CMK (cell line): ENCODE results near the gene SMOC2.
"Not testable (repeated sequence)": the region's sequence is repeated elsewhere in the genome, so short reads cannot be mapped to it uniquely, and the experiment has no call there.

Experiments used
- DNase-seq: peaks from one replicate; pipeline ENCODE4 v3.0.0-alpha.2; 2010; ENCODE audit warnings: low read depth

Gene SMOC2

GRCh38 chr6:168663041-168663440 is 222.1 kb downstream of the SMOC2 start:
- DNase-seq = no peak

- no peak for DNase-seq
Measured at GRCh38 chr6:168664956-168665355, 224.0 kb downstream of the SMOC2 start.

GRCh38 chr6:168666170-168666569 is 225.2 kb downstream of the SMOC2 start:
- no peak for DNase-seq

DNA sequence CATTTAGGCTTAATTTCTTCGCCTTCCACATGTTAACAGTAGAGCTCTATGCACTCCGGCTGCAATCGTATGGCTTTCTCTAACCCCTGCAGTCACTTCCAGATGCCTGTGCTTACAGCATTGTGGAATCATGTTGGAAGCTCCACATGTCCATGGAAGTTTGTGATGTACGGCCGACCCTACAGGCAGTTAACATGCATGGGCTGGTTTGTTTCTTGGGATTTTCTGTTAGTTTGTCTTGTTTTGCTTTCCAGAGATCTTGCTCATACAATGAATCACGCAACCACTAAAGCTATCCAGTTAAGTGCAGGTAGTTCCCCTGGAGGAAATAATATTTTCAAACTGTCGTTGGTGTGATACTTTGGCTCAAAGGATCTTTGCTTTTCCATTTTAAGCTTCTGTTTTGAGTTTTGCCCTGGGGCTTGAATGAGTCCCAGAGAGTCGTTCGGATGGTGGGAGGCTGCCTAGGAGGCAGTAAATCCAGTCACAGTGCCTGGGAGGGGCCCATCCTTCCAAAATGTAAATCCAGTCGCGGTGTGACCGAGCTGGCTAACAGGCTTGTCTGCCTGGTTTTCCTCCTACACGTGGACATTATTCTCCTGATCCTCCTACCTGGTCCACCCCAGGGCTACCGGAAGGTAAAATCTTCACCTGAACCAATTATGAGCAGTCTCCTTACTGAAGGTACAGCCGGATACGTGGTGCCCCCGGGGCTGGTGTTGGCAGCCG is 225.9 kb downstream of the SMOC2 start:
- DNase-seq = no peak

DNA sequence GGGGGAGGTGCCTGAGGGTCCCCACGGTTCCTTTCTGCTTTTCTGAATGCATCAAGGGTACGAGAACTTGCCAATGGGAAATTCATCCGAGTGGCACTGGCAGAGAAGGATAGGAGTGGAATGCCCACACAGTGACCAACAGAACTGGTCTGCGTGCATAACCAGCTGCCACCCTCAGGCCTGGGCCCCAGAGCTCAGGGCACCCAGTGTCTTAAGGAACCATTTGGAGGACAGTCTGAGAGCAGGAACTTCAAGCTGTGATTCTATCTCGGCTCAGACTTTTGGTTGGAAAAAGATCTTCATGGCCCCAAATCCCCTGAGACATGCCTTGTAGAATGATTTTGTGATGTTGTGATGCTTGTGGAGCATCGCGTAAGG is 226.4 kb downstream of the SMOC2 start:
- DNase-seq = no peak

GRCh38 chr6:168670401-168670985 is 229.5 kb downstream of the SMOC2 start:
- no peak for DNase-seq

- no peak for DNase-seq
Measured at GRCh38 chr6:168671028-168671862, 230.3 kb downstream of the SMOC2 start.

- no peak for DNase-seq
Measured at GRCh38 chr6:168671863-168672546, 231.0 kb downstream of the SMOC2 start.

DNA sequence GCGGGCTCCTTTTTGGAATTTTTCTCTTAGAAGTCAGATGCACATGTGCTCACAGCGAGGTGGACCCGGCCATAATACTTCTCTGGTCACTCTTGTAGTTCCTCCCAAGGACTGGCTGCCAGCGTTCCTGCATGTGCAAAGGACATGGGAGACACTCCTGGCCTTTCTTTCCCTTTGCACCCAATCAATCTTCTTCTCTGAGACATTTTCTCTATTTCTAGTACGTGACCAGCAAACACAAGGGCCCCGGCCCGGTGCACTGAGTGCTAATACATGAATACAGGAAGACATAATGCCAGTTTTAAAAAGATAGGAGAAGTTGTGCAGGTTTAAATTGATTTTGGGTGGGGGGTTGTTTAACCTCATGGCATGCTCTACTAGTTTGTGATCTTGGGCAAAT is 233.6 kb downstream of the SMOC2 start:
- DNase-seq = no peak

- DNase-seq = no peak
Measured at GRCh38 chr6:168675375-168675774, 234.4 kb downstream of the SMOC2 start.

GRCh38 chr6:168675933-168676551 is 235.1 kb downstream of the SMOC2 start:
- no peak for DNase-seq

- DNase-seq = no peak
Measured at GRCh38 chr6:168676552-168677322, 235.8 kb downstream of the SMOC2 start.

DNA sequence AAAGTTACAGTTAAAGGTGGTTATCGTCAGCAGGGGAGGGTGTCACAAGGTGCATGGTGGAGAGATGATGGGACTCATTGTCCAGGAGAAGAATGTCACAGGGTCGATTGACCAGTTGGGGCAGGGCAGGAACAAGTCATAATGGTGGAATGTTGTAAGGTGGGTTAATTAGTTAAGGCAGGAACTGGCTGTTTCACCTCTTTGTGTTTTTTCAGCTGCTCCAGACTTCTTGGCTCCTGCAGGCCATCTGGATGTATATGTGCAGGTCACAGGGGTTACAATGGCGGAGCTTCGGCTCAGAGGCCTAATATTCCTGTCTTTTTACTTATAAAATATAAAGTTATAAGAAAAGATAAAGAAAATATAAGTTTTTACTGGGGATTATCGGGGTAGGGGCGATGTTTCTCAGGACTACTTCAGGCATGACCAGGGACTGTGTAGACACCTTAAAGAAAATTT is 236.4 kb downstream of the SMOC2 start:
- DNase-seq = not testable (repeated sequence)

GRCh38 chr6:168678077-168678476 is 237.1 kb downstream of the SMOC2 start:
- DNase-seq = no peak

DNA sequence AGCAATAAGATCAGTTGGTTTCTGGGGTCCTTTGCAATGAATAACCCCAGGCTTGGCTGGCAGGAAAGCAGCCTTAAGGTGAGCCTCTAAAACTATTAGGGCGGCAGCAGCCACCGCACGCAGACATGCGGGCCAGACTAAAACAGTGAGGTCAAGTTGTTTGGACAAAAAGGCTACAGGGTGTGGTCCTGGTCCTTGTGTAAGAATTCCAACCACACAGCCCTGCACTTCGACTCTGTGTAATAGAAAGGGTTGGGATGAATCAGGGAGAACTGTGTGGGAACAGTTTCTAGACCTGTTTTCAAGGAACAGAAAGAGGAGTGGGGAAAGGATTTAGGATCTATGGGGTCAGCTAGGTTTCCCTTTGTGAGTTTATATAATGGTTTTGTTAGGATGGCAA is 237.6 kb downstream of the SMOC2 start:
- DNase-seq = no peak

DNA sequence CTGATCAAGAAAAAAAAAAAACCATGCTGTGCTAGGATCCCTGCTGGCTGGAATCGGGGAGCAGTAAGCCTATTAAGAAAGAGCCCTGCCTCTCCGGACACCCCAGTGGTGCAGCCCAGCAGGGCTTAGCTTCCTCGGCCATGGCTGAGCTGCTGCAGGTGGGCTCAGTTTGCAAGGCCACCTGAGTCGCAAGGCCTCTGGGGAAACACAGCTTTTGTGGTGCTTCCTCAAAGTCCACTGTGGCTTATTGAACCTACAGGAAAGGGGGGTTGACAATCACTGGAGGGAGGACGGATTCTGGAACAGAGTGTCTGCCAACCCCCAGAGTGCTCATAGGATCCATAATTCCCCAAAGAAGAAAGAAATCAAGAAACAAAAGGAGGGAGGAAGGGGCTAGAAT is 240.8 kb downstream of the SMOC2 start:
- no peak for DNase-seq

GRCh38 chr6:168683621-168684020 is 242.6 kb downstream of the SMOC2 start:
- no peak for DNase-seq

DNA sequence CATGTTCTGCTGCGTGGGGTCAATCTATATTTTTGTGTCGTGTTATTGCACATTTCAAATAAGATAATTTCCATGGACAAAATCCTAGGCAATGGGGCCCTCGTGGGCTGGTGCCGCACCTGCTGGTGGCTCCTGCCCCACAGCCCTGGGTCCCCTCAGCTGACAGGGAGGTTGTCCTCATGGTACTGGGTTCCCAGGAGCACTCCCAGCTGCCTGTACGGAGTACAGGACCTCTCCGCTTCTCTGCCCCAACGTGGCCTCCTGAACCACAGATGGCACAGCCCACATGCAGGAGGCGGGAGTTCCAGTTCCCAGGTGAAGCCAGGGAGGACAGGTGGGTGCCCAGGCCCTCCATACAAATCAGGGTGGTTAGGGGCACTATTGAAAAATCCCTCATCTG is 243.5 kb downstream of the SMOC2 start:
- no peak for DNase-seq

- no peak for DNase-seq
Measured at GRCh38 chr6:168684906-168685305, 243.9 kb downstream of the SMOC2 start.

DNA sequence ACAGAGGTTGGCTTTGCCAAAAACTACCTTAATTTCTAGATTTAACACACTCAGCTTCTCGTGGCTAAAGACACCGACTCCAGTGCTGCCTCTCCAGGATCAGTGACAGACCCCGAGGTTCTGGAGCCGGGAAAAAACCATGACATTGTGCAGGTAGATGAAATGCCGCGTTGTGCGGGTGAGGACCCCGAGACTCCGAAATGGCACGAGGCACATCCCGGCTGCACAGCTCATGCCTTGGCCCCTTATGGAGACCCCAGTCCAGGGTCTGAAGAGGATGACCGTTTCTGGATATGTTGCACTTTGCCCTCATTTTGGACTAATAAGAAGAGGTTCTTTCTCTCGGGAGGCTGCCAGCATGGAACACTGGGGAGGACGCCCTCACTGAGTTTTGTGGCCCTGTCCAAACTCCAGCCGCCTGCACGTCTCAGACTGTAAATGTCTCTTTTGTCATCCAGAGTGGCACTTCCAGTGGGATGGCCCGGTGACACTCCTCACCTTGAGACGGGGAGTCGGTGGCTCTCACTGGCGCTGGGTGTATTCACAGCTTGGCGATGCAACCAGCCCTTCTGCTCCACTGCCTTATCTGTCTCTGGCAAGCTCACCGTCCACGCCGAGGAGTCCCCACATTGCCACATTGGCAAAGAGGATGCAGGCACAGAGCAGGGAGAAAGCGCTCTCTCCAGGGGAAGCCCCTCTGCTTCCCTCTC is 245.2 kb downstream of the SMOC2 start:
- DNase-seq = no peak
